Endothelial cell of coronary artery (primary cell): Measurements from ENCODE around the gene RETSAT. TPM values are rescaled to one million over a fixed set of nuclear protein-coding genes. Genes with fewer than 3 reads are reported as not detected.

Source experiments
- total RNA-seq: library from RNA; depleted of rRNA; stranded (reverse); fragments of >200 nt; gene quantifications from 2 replicates; pipeline ENCODE4 v1.2.3, GENCODE V29; 2014

Gene RETSAT
- 42.3 and 49.4 TPM in 2 replicates for total RNA-seq

GRCh38 chr2:85354286-85355072, at the start of gene RETSAT, which contains the start of gene ELMOD3:
TSS of gene RETSAT (minus strand) at chr2:85354528. CDS start at chr2:85354507, 21 bp downstream.
TSS of gene ELMOD3 (plus strand) at chr2:85354769. CDS start at chr2:85357199, 2,430 bp downstream.

GRCh38 chr2:85327822-85328617, 26.3 kb downstream of the RETSAT start, which contains the start of gene TGOLN2:
TSS of gene TGOLN2 (minus strand) at chr2:85327989. CDS start at chr2:85327962, 27 bp downstream.

Other genes starting within 250 kb of the RETSAT start
- gene TCF7L1, start 221.1 kb downstream of the RETSAT start, total RNA-seq, result 3.9 and 5.1 TPM in 2 replicates
- 93.4 and 127 TPM in 2 replicates for gene TGOLN2, start 26.5 kb downstream of the RETSAT start, total RNA-seq
- 9.9 and 15.5 TPM in 2 replicates for gene ELMOD3, start 241 bp upstream of the RETSAT start, total RNA-seq
- gene CAPG, start 55.8 kb upstream of the RETSAT start, total RNA-seq, result 28.0 and 53.5 TPM in 2 replicates
- 0.27 and 0.28 TPM in 2 replicates for gene SH2D6, start 64.2 kb upstream of the RETSAT start, total RNA-seq
- 66.2 and 114 TPM in 2 replicates for gene MAT2A, start 184.6 kb upstream of the RETSAT start, total RNA-seq
- 28.2 and 31.2 TPM in 2 replicates for gene GGCX, start 207.0 kb upstream of the RETSAT start, total RNA-seq
- 16.8 and 20.4 TPM in 2 replicates for gene VAMP8, start 223.1 kb upstream of the RETSAT start, total RNA-seq
- 77.6 and 88.9 TPM in 2 replicates for gene VAMP5, start 229.9 kb upstream of the RETSAT start, total RNA-seq
- gene RNF181, start 241.2 kb upstream of the RETSAT start, total RNA-seq, result 229 and 287 TPM in 2 replicates
- gene TMEM150A, start 248.2 kb upstream of the RETSAT start, total RNA-seq, result 6.1 and 8.8 TPM in 2 replicates